Astrocyte (in vitro differentiated cells and primary cell): ENCODE measurements around the gene FCGR1A.
"Not testable (repeated sequence)": the region's sequence is repeated elsewhere in the genome, so short reads cannot be mapped to it uniquely, and the experiment has no call there.

Source experiments
- CTCF ChIP-seq: IDR thresholded peaks from 2 replicates; pipeline ENCODE4 v1.5.1; 2011; ENCODE audit warnings: low read depth, mild to moderate bottlenecking, inconsistent platforms, low read length, moderate library complexity; ENCODE audit not compliant: insufficient read depth
- EZH2 ChIP-seq: IDR thresholded peaks from 2 replicates; pipeline ENCODE4 v1.6.1; 2012; ENCODE audit warnings: mild to moderate bottlenecking, low read length, inconsistent platforms; ENCODE audit not compliant: insufficient read depth

GRCh38 chr1:149793885-149794284, 11.4 kb downstream of the FCGR1A start:
- not testable (repeated sequence) for TF ChIP-seq CTCF, EZH2
